ENCODE results near the gene UAP1L1.

Gene UAP1L1

GRCh38 chr9:137037035-137037434 is 40.3 kb upstream of the UAP1L1 start:
- Histone ChIP-seq H3K4me1 (ENCODE audit: insufficient read depth, insufficient read length) (peaks cover 23% of the 10 kb centered on the region), H3K4me3 (ENCODE audit: insufficient read length, low read depth) (no peak overlapping the region), H3K27me3 (ENCODE audit: insufficient read depth, insufficient read length) (peaks cover 8% of the 10 kb centered on the region), H3K36me3 (ENCODE audit: insufficient read depth, insufficient read length, low read length) (peaks cover 28% of the 10 kb centered on the region), H3K9me3 (ENCODE audit: insufficient read depth, low read length) (no peaks in the 10 kb centered on the region), H3K9ac (ENCODE audit: insufficient read length, low read depth) (no peak overlapping the region)
- DNase-seq (ENCODE audit: low read depth, low spot score) = no peak
- TF ChIP-seq ZNF274 (IDR thresholded peaks at IDR 0.05; ENCODE audit: low read depth, low read length) = no peak
- TF ChIP-seq SUZ12 (IDR thresholded peaks at IDR 0.05; ENCODE audit: extremely low read depth, insufficient read depth, insufficient read length) = no peak
- TF ChIP-seq YY1 (IDR thresholded peaks at IDR 0.05; ENCODE audit: insufficient read depth, insufficient read length) = no peak

GRCh38 chr9:137037483-137037882 is 39.8 kb upstream of the UAP1L1 start:
- H3K9ac ChIP-seq (ENCODE audit: insufficient read length, low read depth) = no peak overlapping the region
- H3K27me3 ChIP-seq (ENCODE audit: insufficient read depth, insufficient read length) = peaks cover 8% of the 10 kb centered on the region
- no peak overlapping the region for H3K4me3 ChIP-seq (ENCODE audit: insufficient read length, low read depth)

DNA sequence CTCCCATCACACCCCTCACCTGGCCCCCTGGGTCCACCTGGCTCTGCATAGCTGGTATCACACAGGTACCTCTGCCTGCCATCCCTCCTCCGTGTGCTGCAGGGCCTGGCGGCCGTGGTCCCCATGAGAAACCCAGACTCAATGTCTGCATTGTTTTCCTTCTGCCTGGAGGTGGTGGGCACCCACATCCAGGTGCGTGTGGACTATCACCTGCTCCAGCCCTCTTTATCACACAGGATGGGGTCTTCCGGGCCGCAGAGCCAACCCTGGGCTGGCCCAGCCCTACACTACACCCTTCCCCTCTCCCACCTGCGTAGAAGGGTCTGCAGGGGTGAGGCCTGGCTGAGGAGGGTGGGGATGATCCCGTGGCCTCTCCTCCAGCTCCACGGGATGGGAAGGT is 38.4 kb upstream of the UAP1L1 start:
- no peak overlapping the region for H3K4me3 ChIP-seq (ENCODE audit: insufficient read length, low read depth)
- no peaks in the 10 kb centered on the region for H3K9me3 ChIP-seq (ENCODE audit: insufficient read depth, low read length)
- TF ChIP-seq ZNF274 (IDR thresholded peaks at IDR 0.05; ENCODE audit: low read depth, low read length) (no peak), SUZ12 (IDR thresholded peaks at IDR 0.05; ENCODE audit: extremely low read depth, insufficient read depth, insufficient read length) (no peak), YY1 (IDR thresholded peaks at IDR 0.05; ENCODE audit: insufficient read depth, insufficient read length) (no peak)
- H3K36me3 ChIP-seq (ENCODE audit: insufficient read depth, insufficient read length, low read length) = peaks cover 28% of the 10 kb centered on the region
- peaks cover 23% of the 10 kb centered on the region for H3K4me1 ChIP-seq (ENCODE audit: insufficient read depth, insufficient read length)
- H3K27me3 ChIP-seq (ENCODE audit: insufficient read depth, insufficient read length) = peaks cover 17% of the 10 kb centered on the region
- DNase-seq (ENCODE audit: low read depth, low spot score) = no peak
- H3K9ac ChIP-seq (ENCODE audit: insufficient read length, low read depth) = no peak overlapping the region

More at GRCh38 chr9:137037483-137037882, 39.8 kb upstream of the UAP1L1 start:
- H3K4me1 ChIP-seq (ENCODE audit: insufficient read depth, insufficient read length) = peaks cover 19% of the 10 kb centered on the region
- H3K36me3 ChIP-seq (ENCODE audit: insufficient read depth, insufficient read length, low read length) = peaks cover 28% of the 10 kb centered on the region
- TF ChIP-seq SUZ12 (IDR thresholded peaks at IDR 0.05; ENCODE audit: extremely low read depth, insufficient read depth, insufficient read length) (no peak), ZNF274 (IDR thresholded peaks at IDR 0.05; ENCODE audit: low read depth, low read length) (no peak), YY1 (IDR thresholded peaks at IDR 0.05; ENCODE audit: insufficient read depth, insufficient read length) (no peak)
- DNase-seq (ENCODE audit: low read depth, low spot score) = no peak
- H3K9me3 ChIP-seq (ENCODE audit: insufficient read depth, low read length) = no peaks in the 10 kb centered on the region

DNA sequence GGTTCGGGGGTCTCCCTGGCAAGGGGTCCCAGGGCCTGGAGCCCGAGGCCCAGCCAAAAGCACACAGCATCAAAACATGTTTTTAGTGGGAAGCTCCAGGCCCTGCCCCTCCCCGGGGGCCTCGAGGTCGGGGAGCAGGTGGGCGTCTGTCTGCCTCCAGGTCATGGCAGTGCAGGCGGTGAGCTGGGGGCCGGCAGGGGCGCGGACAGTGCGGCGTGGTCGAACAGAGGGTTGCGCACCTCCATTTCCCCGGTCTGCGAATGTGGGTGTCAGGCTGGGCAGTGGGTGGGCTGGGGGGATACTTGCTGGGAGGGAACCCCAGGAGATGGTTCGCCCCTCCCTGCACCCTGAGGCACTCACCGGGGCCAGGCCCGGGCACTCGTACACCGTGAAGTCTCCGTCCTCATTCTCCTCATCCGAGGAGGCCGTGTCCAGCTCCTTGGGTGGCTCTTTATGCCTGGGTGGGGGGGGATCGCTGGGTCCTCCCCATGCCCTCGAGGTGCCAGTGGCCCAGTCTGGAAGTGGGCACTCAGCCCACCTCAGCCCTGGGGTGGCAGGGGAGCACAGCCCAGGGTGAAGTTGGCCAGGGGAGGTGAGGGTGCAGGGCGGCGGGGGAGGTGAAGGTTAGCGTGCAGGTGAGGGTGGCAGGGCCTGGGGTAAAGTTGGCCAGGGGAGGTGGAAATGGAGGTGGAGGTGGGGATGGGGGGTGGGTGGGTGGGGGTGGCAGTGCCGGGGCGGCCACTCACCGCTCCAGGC is 37.5 kb upstream of the UAP1L1 start:
- no peak for TF ChIP-seq SUZ12 (IDR thresholded peaks at IDR 0.05; ENCODE audit: extremely low read depth, insufficient read depth, insufficient read length)
- no peak for TF ChIP-seq YY1 (IDR thresholded peaks at IDR 0.05; ENCODE audit: insufficient read depth, insufficient read length)
- TF ChIP-seq ZNF274 (IDR thresholded peaks at IDR 0.05; ENCODE audit: low read depth, low read length) = no peak
- peaks cover 26% of the 10 kb centered on the region for H3K4me1 ChIP-seq (ENCODE audit: insufficient read depth, insufficient read length)
- H3K9me3 ChIP-seq (ENCODE audit: insufficient read depth, low read length) = no peaks in the 10 kb centered on the region
- H3K27me3 ChIP-seq (ENCODE audit: insufficient read depth, insufficient read length) = peaks cover 21% of the 10 kb centered on the region
- H3K9ac ChIP-seq (ENCODE audit: insufficient read length, low read depth) = no peak overlapping the region
- no peak overlapping the region for H3K4me3 ChIP-seq (ENCODE audit: insufficient read length, low read depth)
- no peak for DNase-seq (ENCODE audit: low read depth, low spot score)
- peaks cover 28% of the 10 kb centered on the region for H3K36me3 ChIP-seq (ENCODE audit: insufficient read depth, insufficient read length, low read length)

- Histone ChIP-seq H3K4me1 (ENCODE audit: insufficient read depth, insufficient read length) (peaks cover 24% of the 10 kb centered on the region), H3K4me3 (ENCODE audit: insufficient read length, low read depth) (no peak overlapping the region), H3K27me3 (ENCODE audit: insufficient read depth, insufficient read length) (peaks cover 26% of the 10 kb centered on the region), H3K9ac (ENCODE audit: insufficient read length, low read depth) (peak overlapping the region; percentile 4), H3K9me3 (ENCODE audit: insufficient read depth, low read length) (no peaks in the 10 kb centered on the region), H3K36me3 (ENCODE audit: insufficient read depth, insufficient read length, low read length) (peaks cover 28% of the 10 kb centered on the region)
- no peak for DNase-seq (ENCODE audit: low read depth, low spot score)
- TF ChIP-seq SUZ12 (IDR thresholded peaks at IDR 0.05; ENCODE audit: extremely low read depth, insufficient read depth, insufficient read length) (no peak), ZNF274 (IDR thresholded peaks at IDR 0.05; ENCODE audit: low read depth, low read length) (no peak), YY1 (IDR thresholded peaks at IDR 0.05; ENCODE audit: insufficient read depth, insufficient read length) (no peak)
Observed at GRCh38 chr9:137040568-137040967, 36.7 kb upstream of the UAP1L1 start.

DNA sequence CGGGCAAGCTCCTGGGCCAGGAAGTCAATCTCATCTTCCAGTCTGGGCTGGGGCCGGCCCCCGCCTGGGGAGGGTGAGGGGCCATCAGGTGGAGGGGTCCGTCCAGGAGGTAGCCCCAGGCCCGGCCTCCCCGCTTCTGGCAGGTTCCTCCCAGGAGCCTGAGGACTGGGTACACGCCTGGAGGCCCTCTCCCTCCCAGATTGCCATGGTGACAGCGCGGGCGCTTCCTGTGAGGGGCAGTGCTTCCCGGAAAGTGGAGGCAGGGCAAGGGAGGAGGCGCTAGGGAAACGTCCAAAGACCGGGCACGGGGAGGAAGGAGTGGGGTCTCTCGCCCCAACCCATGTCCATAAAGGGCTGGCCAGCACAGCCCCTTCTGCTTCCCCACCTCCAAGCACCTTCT is 36.2 kb upstream of the UAP1L1 start:
- Histone ChIP-seq H3K27me3 (ENCODE audit: insufficient read depth, insufficient read length) (peaks cover 29% of the 10 kb centered on the region), H3K36me3 (ENCODE audit: insufficient read depth, insufficient read length, low read length) (peaks cover 28% of the 10 kb centered on the region), H3K4me3 (ENCODE audit: insufficient read length, low read depth) (no peak overlapping the region), H3K9me3 (ENCODE audit: insufficient read depth, low read length) (no peaks in the 10 kb centered on the region), H3K4me1 (ENCODE audit: insufficient read depth, insufficient read length) (peaks cover 22% of the 10 kb centered on the region), H3K9ac (ENCODE audit: insufficient read length, low read depth) (peak overlapping the region; percentile 4)
- TF ChIP-seq YY1 (IDR thresholded peaks at IDR 0.05; ENCODE audit: insufficient read depth, insufficient read length) (no peak), SUZ12 (IDR thresholded peaks at IDR 0.05; ENCODE audit: extremely low read depth, insufficient read depth, insufficient read length) (no peak), ZNF274 (IDR thresholded peaks at IDR 0.05; ENCODE audit: low read depth, low read length) (no peak)
- no peak for DNase-seq (ENCODE audit: low read depth, low spot score)

Measured in NT2/D1 (cell line).